ENCODE measurements around the gene CAMK2D.

DNA sequence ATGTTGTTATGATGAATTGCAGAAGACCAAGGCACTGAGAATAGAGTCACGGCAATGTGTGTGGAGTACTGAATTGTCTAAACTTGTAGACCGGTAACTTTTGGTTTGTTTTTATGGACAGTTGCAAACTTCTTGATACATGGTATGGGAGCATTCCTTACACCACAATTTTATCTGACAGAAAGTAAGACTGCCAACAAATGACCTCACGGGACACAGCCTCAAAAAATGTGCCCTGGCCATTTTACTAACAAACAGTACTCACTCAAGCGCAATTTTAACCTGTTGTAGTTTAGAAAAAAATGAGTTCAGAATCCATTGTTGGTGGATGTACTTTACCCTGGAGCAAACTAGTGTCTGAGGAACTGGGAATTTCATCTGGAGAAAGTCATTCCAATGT, 321.2 kb downstream of the CAMK2D start:
- TF ChIP-seq, protein P1, sequence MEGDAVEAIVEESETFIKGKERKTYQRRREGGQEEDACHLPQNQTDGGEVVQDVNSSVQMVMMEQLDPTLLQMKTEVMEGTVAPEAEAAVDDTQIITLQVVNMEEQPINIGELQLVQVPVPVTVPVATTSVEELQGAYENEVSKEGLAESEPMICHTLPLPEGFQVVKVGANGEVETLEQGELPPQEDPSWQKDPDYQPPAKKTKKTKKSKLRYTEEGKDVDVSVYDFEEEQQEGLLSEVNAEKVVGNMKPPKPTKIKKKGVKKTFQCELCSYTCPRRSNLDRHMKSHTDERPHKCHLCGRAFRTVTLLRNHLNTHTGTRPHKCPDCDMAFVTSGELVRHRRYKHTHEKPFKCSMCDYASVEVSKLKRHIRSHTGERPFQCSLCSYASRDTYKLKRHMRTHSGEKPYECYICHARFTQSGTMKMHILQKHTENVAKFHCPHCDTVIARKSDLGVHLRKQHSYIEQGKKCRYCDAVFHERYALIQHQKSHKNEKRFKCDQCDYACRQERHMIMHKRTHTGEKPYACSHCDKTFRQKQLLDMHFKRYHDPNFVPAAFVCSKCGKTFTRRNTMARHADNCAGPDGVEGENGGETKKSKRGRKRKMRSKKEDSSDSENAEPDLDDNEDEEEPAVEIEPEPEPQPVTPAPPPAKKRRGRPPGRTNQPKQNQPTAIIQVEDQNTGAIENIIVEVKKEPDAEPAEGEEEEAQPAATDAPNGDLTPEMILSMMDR (IDR thresholded peaks at IDR 0.05) = no peak
- TF ChIP-seq, protein P2, sequence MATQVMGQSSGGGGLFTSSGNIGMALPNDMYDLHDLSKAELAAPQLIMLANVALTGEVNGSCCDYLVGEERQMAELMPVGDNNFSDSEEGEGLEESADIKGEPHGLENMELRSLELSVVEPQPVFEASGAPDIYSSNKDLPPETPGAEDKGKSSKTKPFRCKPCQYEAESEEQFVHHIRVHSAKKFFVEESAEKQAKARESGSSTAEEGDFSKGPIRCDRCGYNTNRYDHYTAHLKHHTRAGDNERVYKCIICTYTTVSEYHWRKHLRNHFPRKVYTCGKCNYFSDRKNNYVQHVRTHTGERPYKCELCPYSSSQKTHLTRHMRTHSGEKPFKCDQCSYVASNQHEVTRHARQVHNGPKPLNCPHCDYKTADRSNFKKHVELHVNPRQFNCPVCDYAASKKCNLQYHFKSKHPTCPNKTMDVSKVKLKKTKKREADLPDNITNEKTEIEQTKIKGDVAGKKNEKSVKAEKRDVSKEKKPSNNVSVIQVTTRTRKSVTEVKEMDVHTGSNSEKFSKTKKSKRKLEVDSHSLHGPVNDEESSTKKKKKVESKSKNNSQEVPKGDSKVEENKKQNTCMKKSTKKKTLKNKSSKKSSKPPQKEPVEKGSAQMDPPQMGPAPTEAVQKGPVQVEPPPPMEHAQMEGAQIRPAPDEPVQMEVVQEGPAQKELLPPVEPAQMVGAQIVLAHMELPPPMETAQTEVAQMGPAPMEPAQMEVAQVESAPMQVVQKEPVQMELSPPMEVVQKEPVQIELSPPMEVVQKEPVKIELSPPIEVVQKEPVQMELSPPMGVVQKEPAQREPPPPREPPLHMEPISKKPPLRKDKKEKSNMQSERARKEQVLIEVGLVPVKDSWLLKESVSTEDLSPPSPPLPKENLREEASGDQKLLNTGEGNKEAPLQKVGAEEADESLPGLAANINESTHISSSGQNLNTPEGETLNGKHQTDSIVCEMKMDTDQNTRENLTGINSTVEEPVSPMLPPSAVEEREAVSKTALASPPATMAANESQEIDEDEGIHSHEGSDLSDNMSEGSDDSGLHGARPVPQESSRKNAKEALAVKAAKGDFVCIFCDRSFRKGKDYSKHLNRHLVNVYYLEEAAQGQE (IDR thresholded peaks at IDR 0.05; ENCODE audit: insufficient read depth in 1 of 2, low read depth in 2 of 2, low read length in 1 of 2) = no peak
- TF ChIP-seq POLR2AphosphoS5 (IDR thresholded peaks at IDR 0.05; ENCODE audit: low read depth, low read length) (no peak), SIN3A (IDR thresholded peaks at IDR 0.05; ENCODE audit: borderline replicate concordance, insufficient read depth, low read depth, low read length) (no peak), TCF7L2 (IDR thresholded peaks at IDR 0.05; ENCODE audit: low read depth, low read length) (no peak)
